ENCODE measurements around the gene RBCK1. TPM values are rescaled to one million over a fixed set of nuclear protein-coding genes. Genes with fewer than 3 reads are reported as not detected.

Gene RBCK1
- total and polyA plus RNA-seq, 2 donors (not counting 3 experiments of a cell fraction or from before 2014, with no cell fraction given): 80.4 to 82.7 TPM

GRCh38 chr20:440148-440547, 32.0 kb downstream of the RBCK1 start:
- Histone ChIP-seq H4K20me1 (replicated peaks; ENCODE audit: control insufficient read depth, extremely low read depth, insufficient read depth, low read length) (no peaks in the 10 kb centered on the region), H3K9me1 (replicated peaks; ENCODE audit: control insufficient read depth, extremely low read depth, insufficient read depth, low read length) (no peaks in the 10 kb centered on the region), H3K9me3 (replicated peaks; ENCODE audit: control insufficient read depth, insufficient read depth, low read length) (no peaks in the 10 kb centered on the region), H3K4me3 (replicated peaks in 1 of 3; ENCODE audit: insufficient read depth in 1 of 3, low read depth in 1 of 3, low read length in 3 of 3) (no peak overlapping the region), H2AFZ (ENCODE audit: low read depth, low read length) (no peak overlapping the region), H3K79me2 (ENCODE audit: control insufficient read depth, insufficient read depth, low read length) (peaks cover 7% of the 10 kb centered on the region), H3K4me1 (ENCODE audit: control insufficient read depth, extremely low read depth, insufficient read depth, low read length) (peaks cover 20% of the 10 kb centered on the region), H3K27ac (ENCODE audit: insufficient read depth, low read depth, low read length) (no peak overlapping the region), H3K4me2 (ENCODE audit: insufficient read depth, low read length) (no peak overlapping the region), H3K27me3 (ENCODE audit: control insufficient read depth in 2 of 2, insufficient read depth in 2 of 2, low read length in 2 of 2) (no peaks in the 10 kb centered on the region), H3K36me3 (ENCODE audit: control insufficient read depth in 2 of 2, extremely low read depth in 1 of 2, insufficient read depth in 2 of 2, low read length in 2 of 2) (peaks cover 13 to 36% of the 10 kb centered on the region in 2 experiments), H3K9ac (replicated peaks; ENCODE audit: extremely low read depth, insufficient read depth, low read length) (no peak overlapping the region)
- FAIRE-seq (no peak), DNase-seq (ENCODE audit: low read depth, low spot score) (no peak)
- dilution Hi-C loops (cut with MboI; ENCODE audit: extremely low pct_ligation_motif_present, low sequenced_read_pairs): no loop called here
- intact Hi-C loops (cut with micrococcal nuclease): no loop called here
- TF ChIP-seq MYC (IDR thresholded peaks at IDR 0.05; ENCODE audit: low read depth, low read length) (no peak), CTCF (IDR thresholded peaks at IDR 0.05; ENCODE audit: extremely low read depth in 1 of 2, insufficient read depth in 1 of 2, low read depth in 1 of 2, low read length in 2 of 2) (no peak), GATA2 (IDR thresholded peaks at IDR 0.05; ENCODE audit: insufficient read depth, insufficient read length, low read depth, low read length) (no peak), POLR2A (IDR thresholded peaks at IDR 0.05; ENCODE audit: low read depth, low read length) (no peak), FOS (IDR thresholded peaks at IDR 0.05; ENCODE audit: borderline replicate concordance, insufficient read depth, low read length) (no peak), EZH2 (IDR thresholded peaks at IDR 0.05; ENCODE audit: borderline replicate concordance, low read depth, low read length, severe bottlenecking) (no peak), POLR2AphosphoS5 (IDR thresholded peaks at IDR 0.05; ENCODE audit: insufficient read depth, low read depth, low read length) (no peak), JUN (IDR thresholded peaks at IDR 0.05; ENCODE audit: borderline replicate concordance, insufficient read depth, insufficient read length, low read depth) (no peak)
- TF ChIP-seq, protein P1, sequence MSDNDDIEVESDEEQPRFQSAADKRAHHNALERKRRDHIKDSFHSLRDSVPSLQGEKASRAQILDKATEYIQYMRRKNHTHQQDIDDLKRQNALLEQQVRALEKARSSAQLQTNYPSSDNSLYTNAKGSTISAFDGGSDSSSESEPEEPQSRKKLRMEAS (IDR thresholded peaks at IDR 0.05; ENCODE audit: insufficient read depth, insufficient read length): no peak
- ChIA-PET POLR2A (no interaction called here), CTCF (interaction anchor here (1.4 kb wide), 1 partner anchor 9 kb away, joined by 5 read pairs; no protein-coding TSS in a partner anchor)
- BruUV-seq (replicated peaks): no TSS peak

Data from endothelial cell of umbilical vein (primary cell).